ENCODE results near the gene PDE6C.

PDE6C gene

DNA sequence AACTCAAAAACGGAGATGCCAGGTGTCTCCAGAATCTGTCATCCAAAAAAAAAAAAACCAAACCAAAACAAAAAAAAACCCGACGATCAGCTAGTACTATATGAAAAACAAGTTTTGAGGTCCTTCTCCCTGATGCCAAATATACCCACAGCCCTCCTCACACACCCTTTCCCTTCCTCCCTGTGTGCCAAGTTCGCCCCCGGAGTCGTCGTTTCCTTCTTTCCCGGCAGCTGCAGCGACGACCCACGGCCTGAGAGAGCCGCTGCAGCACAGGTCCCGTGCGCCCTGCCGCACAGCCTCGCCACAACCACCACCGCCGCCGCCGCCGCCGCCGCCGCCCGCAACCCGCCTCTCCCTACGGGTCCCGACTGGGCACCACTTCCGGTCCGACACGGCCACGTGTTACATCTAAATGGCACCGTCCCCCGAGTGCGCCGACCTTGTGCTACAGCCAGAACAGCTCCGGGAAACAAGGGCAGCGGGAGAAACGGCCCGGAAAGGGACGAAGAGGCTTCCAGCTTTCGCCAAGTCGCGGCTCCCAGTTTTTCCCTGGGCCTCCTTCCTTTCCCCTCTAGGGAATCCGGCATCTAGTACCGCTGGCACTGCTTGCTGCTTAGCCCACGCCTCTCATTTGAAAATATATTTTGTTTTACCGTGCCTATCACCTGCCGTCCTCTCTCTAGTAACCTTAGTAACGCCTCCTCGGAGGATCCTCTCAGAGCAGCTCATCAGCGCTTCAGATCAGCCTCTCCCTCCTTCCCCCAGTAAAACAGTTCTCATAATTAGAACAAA is 90.1 kb downstream of the PDE6C start, which contains the start of gene FRA10AC1:
FRA10AC1 (minus strand) TSS at position 383 of the 792 bp plus-strand sequence. CDS start 2,486 bp downstream, outside the sequence.
- peak; percentile 82 to 86 for DNase-seq (ENCODE audit: low read depth in 2 of 2)

GRCh38 chr10:93703066-93703465 is 90.7 kb downstream of the PDE6C start:
- no peak for DNase-seq (ENCODE audit: low read depth in 2 of 2)

DNA sequence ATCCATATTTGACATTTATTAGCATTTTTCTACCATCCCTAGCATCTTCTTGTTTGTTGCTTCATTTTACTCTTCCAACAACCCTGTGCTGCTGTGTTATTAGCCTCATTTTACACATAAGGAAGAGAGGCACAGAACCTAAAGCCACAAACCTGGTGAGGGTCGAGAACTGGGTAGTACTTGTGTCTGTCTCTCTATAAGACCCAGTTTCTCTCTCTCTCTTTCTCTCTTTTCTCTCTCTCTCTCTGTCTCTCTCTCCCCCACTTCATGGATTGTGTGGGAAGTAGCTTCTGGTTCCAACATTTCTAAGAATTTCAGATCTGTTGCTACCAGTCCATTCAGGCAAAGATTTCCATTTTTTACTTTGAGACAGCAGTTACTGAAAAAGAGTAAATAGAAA is 91.5 kb downstream of the PDE6C start:
- no peak for DNase-seq (ENCODE audit: low read depth in 2 of 2)

DNA sequence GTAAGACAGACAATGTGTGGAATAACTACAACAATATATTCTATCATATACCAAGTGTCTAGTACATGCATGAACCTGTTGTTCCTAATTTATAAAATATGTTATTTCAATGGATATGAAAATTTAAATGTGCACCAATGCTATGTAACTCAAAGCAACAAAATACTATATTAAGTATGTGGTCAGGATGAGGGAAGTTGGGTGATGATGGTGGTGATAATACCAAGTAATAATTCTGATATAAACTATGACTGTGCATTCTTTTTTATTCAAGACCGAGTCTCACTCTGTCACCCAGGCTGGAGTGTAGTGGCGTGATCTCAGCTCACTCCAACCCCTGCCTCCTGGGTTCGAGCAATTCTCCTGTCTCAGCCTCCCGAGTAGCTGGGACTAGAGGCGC is 92.1 kb downstream of the PDE6C start:
- DNase-seq (ENCODE audit: low read depth in 2 of 2), result no peak

DNA sequence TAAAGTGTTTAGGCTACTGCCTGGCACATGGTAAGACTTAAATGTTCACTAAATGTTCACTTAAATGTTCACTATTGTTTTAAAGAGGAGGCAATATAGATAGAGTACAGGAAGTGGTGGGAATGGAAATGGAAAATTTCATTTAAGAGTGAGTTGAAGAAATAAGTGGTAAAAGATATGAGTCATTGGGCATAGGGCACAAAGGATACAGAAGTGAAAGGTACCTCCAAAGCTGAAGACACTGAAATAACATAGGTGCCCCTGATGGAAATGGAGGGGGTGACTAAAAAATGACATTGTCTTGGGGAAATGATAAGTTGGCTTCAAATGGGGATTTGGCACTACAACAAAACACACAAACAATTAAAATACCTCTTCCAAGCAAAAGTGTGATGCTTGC is 95.3 kb downstream of the PDE6C start:
- no peak for DNase-seq (ENCODE audit: low read depth in 2 of 2)

DNA sequence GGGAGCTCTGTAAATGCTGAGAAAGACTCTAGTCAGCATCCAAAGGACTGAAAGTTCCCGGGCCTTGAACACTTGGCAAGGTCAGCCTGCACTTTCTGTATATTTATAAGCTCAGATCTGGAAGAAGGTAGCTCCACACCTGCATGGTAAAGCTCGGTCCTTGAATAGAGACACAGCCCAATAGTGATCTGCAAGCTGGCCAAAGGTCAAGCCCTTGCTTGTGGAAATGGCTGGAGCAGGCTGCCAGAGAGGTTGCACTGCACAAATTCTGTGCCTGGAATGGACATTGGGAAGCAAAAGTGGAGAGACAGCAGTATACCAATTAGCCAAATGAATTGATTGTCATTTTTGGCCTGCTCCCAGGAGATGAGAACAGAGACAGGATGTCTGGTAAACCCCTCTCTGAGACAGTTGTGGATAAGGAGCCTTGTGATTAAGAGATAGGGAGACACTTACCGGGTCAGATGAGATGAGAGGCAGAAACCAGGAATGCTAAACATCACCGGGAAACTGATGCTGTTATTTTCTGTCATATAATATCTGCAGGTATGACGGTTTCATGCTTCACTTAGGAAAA is 98.1 kb downstream of the PDE6C start:
- DNase-seq (ENCODE audit: low read depth in 2 of 2), result no peak

DNA sequence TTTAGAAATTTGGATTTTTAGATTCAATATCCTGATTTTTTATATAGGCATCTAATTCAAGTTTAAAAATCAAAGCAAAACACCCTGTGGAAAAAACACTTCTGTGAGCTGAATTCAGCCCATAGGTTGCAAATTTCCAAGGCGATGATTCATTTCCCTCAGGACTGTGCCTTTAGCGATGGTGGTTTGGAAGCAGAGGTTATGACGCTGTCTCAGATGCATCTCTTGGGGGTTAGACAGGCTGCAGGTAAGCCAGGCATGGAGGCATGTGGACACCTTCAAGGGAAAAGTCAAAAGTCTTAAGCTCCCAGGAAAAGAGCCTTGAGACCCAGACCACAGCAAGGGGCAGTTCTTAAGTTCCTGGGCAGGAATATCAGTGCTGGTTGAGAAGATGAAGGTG is 99.6 kb downstream of the PDE6C start:
- no peak for DNase-seq (ENCODE audit: low read depth in 2 of 2)

GRCh38 chr10:93712593-93712992 is 100.3 kb downstream of the PDE6C start:
- DNase-seq (ENCODE audit: low read depth in 2 of 2), result no peak

- DNase-seq (ENCODE audit: low read depth in 2 of 2), result no peak
Observed at GRCh38 chr10:93715345-93715744, 103.0 kb downstream of the PDE6C start.
